Stomach (tissue), 9 donors: Measurements from ENCODE around the gene TERF2IP. TPM values are rescaled to one million over a fixed set of nuclear protein-coding genes. Genes with fewer than 3 reads are reported as not detected.

Source experiments
- DNase-seq, 2 donors: peaks; one replicate each; pipeline versions ENCODE4 v3.0.0 to v3.0.0-alpha.2; 2013 to 2019
- H3K27ac ChIP-seq, 5 donors: fragments of 200-600 bp in 4 of 5; sonication (generic) in 4 of 5; one replicate each; pipeline ENCODE4 v1.5.1; 2013 to 2019; ENCODE audit warnings: mild to moderate bottlenecking in 1 of 5, moderate library complexity in 1 of 5
- H3K27me3 ChIP-seq, 3 donors: fragments of 200-600 bp; sonication (generic); one replicate each; pipeline ENCODE4 v1.5.1; 2017 to 2019; ENCODE audit warnings: mixed run types in 1 of 3
- H3K36me3 ChIP-seq, 4 donors: fragments of 200-600 bp; sonication (generic); 1 replicate in 3 of 4; 2 replicates in 1 of 4; pipeline ENCODE4 v1.5.1; 2016 to 2019
- H3K4me1 ChIP-seq, 4 donors: fragments of 200-600 bp; sonication (generic); one replicate each; pipeline ENCODE4 v1.5.1; 2016 to 2019
- H3K4me3 ChIP-seq, 4 donors: fragments of 200-600 bp; sonication (generic) in 3 of 4; one replicate each; pipeline ENCODE4 v1.5.1; 2016 to 2019; ENCODE audit warnings: mild to moderate bottlenecking in 1 of 4
- H3K9me3 ChIP-seq, 4 donors: fragments of 200-600 bp; sonication (generic); one replicate each; pipeline ENCODE4 v1.5.1; 2016 to 2019
- CTCF ChIP-seq, 7 experiments: fragments of 450-650 bp in 4 of 7; fragments of 200-600 bp in 3 of 7; sonication (generic) in 3 of 7; IDR thresholded peaks; one replicate each; pipeline ENCODE4 v1.5.1; 2016 to 2019; ENCODE audit warnings: antibody characterized with exemption in 7 of 7, control low read depth in 2 of 7, mild to moderate bottlenecking in 1 of 7
- EP300 ChIP-seq: sonication (generic); formaldehyde crosslinking; IDR thresholded peaks from one replicate; pipeline ENCODE4 v1.6.1; 2017; ENCODE audit warnings: antibody characterized with exemption
- POLR2A ChIP-seq, 4 donors: fragments of 450-650 bp; IDR thresholded peaks; one replicate each; pipeline ENCODE4 v1.6.1; 2016; ENCODE audit warnings: antibody characterized with exemption in 4 of 4, control low read depth in 2 of 4, mild to moderate bottlenecking in 1 of 4, moderate library complexity in 1 of 4
- POLR2AphosphoS5 ChIP-seq, 3 donors: sonication (generic); formaldehyde crosslinking; IDR thresholded peaks; one replicate each; pipeline ENCODE4 v1.6.1; 2016; ENCODE audit warnings: antibody characterized with exemption in 3 of 3
- WGBS, 5 donors: extraction: QIAGEN DNeasy Blood & Tissue Kit in 3 of 5; methylation state at CpG; one replicate each; pipeline versions ENCODE4 v1.1.5 to v1.1.7; 2013 to 2018; 5-methylcytosine and 5-hydroxymethylcytosine counted together
- intact Hi-C: fragments of 100-400 bp; cut with DNase I; formaldehyde crosslinking; loops from one replicate; pipeline ENCODE4 v1.15.1; 2023; ENCODE audit warnings: low total_unique reads
- polyA plus RNA-seq, 3 donors: library from polyadenylated mRNA; stranded (reverse); fragments of 200-250 nt; gene quantifications; one replicate each; pipeline ENCODE4 v1.2.3, GENCODE V29; 2013
- total RNA-seq, 5 donors: library from RNA; depleted of rRNA; stranded (reverse); fragments of >200 nt; gene quantifications; one replicate each; pipeline versions ENCODE4 v1.1.0 to v1.2.3, GENCODE V29; 2014 to 2016
- donor health status: healthy with polysubstance abuse.
- donor health status: Bipolar disorder and iron deficiency.
- donor health status: healthy.

The TERF2IP gene
- total and polyA plus RNA-seq, 8 donors, result 17.1 to 58.3 (median 36.1) TPM

GRCh38 chr16:75622761-75623605 lies 24.6 kb upstream of the TERF2IP start, which contains the start of gene ADAT1:
Gene ADAT1 (minus strand): TSS chr16:75623281. CDS start chr16:75620799, 2,482 bp downstream.
- DNase-seq, result peak; percentile 99
- H3K4me3 ChIP-seq, result peak within 1 kb of the TSS; percentile 66 to 84 (median 72)
- peaks cover 15 to 54% (median 52%) of the 10 kb centered on the region in 4 donors for H3K36me3 ChIP-seq
- H3K9me3 ChIP-seq, result no peaks in the 10 kb centered on the region
- no peaks in the 10 kb centered on the region for H3K27me3 ChIP-seq
- WGBS, 5 donors, result 0 to 1% (median 0%) methylated on average over 56 to 62 of the region's 62 CpGs
- H3K4me1 ChIP-seq, result peaks cover 12 to 31% (median 24%) of the 10 kb centered on the region in 4 donors
- intact Hi-C loops, result no loop called here
- H3K27ac ChIP-seq, result peak within 1 kb of the TSS; percentile 87 to 98 (median 93)
- TF ChIP-seq POLR2A (IDR thresholded peaks at IDR 0.05), result peak in 1 of 4 donors; percentile 21
- no peak for TF ChIP-seq EP300
- TF ChIP-seq CTCF (IDR thresholded peaks at IDR 0.05), result peak in 1 of 7 experiments; percentile 4
- TF ChIP-seq POLR2AphosphoS5 (IDR thresholded peaks at IDR 0.05), result peak; percentile 96 to 97 (median 96)

- DNase-seq, result no peak
- Histone ChIP-seq H3K27me3 (no peaks in the 10 kb centered on the region), H3K4me1 (peaks cover 12 to 31% (median 24%) of the 10 kb centered on the region in 4 donors), H3K27ac (no peak overlapping the region), H3K4me3 (no peak overlapping the region), H3K9me3 (no peaks in the 10 kb centered on the region), H3K36me3 (peaks cover 34 to 54% (median 52%) of the 10 kb centered on the region in 4 donors)
- intact Hi-C loops, result no loop called here
- WGBS, 5 donors, result 60 to 82% (median 76%) methylated on average over 4 of the region's 4 CpGs
- TF ChIP-seq EP300 (no peak), POLR2A (IDR thresholded peaks at IDR 0.05) (no peak), CTCF (IDR thresholded peaks at IDR 0.05) (no peak), POLR2AphosphoS5 (IDR thresholded peaks at IDR 0.05) (no peak)
Measured at GRCh38 chr16:75624921-75625334, 22.6 kb upstream of the TERF2IP start.

DNA sequence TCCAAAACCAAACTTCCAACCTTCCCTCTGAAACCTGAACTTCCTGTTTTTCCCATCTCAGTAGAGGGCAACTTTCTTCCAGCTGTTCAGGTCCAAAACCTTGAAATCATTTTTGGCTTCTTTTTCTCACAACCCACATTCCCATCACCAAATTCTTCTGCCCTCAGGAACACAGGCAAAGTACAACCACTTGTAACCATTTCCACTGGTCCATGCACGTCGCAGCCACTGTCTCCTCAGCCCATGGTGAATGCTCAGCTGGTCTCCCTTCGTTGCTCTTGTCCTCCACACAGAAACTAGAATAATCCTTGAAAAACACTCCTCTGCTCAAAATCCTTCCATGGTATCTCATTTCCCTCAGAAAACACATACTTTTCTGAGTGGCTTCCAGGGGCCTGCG lies 20.8 kb upstream of the TERF2IP start:
- no peaks in the 10 kb centered on the region for H3K27me3 ChIP-seq
- 88 to 97% (median 95%) methylated on average over 4 of the region's 4 CpGs for WGBS, 5 donors
- no peak for TF ChIP-seq POLR2A (IDR thresholded peaks at IDR 0.05)
- TF ChIP-seq POLR2AphosphoS5 (IDR thresholded peaks at IDR 0.05), result no peak
- no peak for TF ChIP-seq EP300
- no peak for TF ChIP-seq CTCF (IDR thresholded peaks at IDR 0.05)
- H3K9me3 ChIP-seq, result no peaks in the 10 kb centered on the region
- DNase-seq, result no peak
- peaks cover 53 to 66% (median 65%) of the 10 kb centered on the region in 4 donors for H3K36me3 ChIP-seq
- intact Hi-C loops, result no loop called here
- H3K27ac ChIP-seq, result no peak overlapping the region
- H3K4me1 ChIP-seq, result peaks cover 7 to 15% (median 13%) of the 10 kb centered on the region in 4 donors
- H3K4me3 ChIP-seq, result no peak overlapping the region

GRCh38 chr16:75627851-75628250 lies 19.7 kb upstream of the TERF2IP start:
- TF ChIP-seq CTCF (IDR thresholded peaks at IDR 0.05), result no peak
- TF ChIP-seq POLR2A (IDR thresholded peaks at IDR 0.05), result no peak
- no peak for TF ChIP-seq POLR2AphosphoS5 (IDR thresholded peaks at IDR 0.05)
- no peak for TF ChIP-seq EP300
- peaks cover 63 to 76% (median 75%) of the 10 kb centered on the region in 4 donors for H3K36me3 ChIP-seq
- H3K9me3 ChIP-seq, result no peaks in the 10 kb centered on the region
- WGBS, 5 donors, result 54 to 66% (median 61%) methylated on average over 3 of the region's 3 CpGs
- H3K4me1 ChIP-seq, result peaks cover 0 to 5% (median 5%) of the 10 kb centered on the region in 4 donors
- H3K4me3 ChIP-seq, result no peak overlapping the region
- DNase-seq, result no peak
- H3K27ac ChIP-seq, result no peak overlapping the region
- no peaks in the 10 kb centered on the region for H3K27me3 ChIP-seq
- intact Hi-C loops, result no loop called here
